ENCODE measurements around the gene CAMK1D. TPM values are rescaled to one million over a fixed set of nuclear protein-coding genes. Genes with fewer than 3 reads are reported as not detected.

CAMK1D gene
- total and polyA plus RNA-seq, 2 experiments from 2014 or later = 4.6 to 7.2 TPM

DNA sequence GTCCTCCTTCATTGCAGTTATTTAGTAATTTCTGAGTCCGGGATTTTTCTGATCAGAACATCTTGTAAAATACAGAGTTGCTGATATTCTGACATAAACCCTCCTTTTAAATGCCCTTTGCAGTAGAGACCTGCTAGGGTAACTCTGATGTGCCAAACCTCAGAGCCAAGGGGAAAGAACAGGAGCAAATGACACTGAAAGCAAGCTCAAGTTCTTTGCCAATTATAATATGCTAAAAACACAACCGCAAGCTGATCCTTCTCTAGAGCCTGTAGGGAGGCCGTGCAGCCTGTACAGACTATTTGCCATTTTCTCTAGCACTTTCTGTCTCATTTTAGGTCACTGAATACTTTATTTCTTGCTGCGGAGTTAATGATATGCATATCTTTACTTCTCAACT is 240.4 kb downstream of the CAMK1D start:
- no peak overlapping the region for H3K27ac ChIP-seq (ENCODE audit: low read depth)
- H3K9me2 ChIP-seq (ENCODE audit: insufficient read depth) = no peaks in the 10 kb centered on the region
- no peak overlapping the region for H2AFZ ChIP-seq
- no peak overlapping the region for H3K4me3 ChIP-seq
- H3K36me3 Mint-ChIP-seq (ENCODE audit: low read depth) = peaks cover 2% of the 10 kb centered on the region; the same call in 1 of the 3 replicates
- H3K27ac Mint-ChIP-seq = no peak overlapping the region
- H3K9me3 Mint-ChIP-seq = peaks cover 5% of the 10 kb centered on the region; the same call in 2 of the 3 replicates
- H3F3A ChIP-seq (replicated peaks; ENCODE audit: low read depth) = no peaks in the 10 kb centered on the region
- no peaks in the 10 kb centered on the region for H3K27me3 Mint-ChIP-seq (ENCODE audit: insufficient read depth, low read depth, poor library complexity)
- no peaks in the 10 kb centered on the region for H3K27me3 ChIP-seq (ENCODE audit: insufficient read depth)
- H4K20me1 ChIP-seq (replicated peaks; ENCODE audit: insufficient read depth) = no peaks in the 10 kb centered on the region
- no peak for DNase-seq (ENCODE audit: low spot score)
- no peak for ATAC-seq
- H3K79me2 ChIP-seq (replicated peaks; ENCODE audit: insufficient read depth) = no peaks in the 10 kb centered on the region
- TF ChIP-seq, protein P1, sequence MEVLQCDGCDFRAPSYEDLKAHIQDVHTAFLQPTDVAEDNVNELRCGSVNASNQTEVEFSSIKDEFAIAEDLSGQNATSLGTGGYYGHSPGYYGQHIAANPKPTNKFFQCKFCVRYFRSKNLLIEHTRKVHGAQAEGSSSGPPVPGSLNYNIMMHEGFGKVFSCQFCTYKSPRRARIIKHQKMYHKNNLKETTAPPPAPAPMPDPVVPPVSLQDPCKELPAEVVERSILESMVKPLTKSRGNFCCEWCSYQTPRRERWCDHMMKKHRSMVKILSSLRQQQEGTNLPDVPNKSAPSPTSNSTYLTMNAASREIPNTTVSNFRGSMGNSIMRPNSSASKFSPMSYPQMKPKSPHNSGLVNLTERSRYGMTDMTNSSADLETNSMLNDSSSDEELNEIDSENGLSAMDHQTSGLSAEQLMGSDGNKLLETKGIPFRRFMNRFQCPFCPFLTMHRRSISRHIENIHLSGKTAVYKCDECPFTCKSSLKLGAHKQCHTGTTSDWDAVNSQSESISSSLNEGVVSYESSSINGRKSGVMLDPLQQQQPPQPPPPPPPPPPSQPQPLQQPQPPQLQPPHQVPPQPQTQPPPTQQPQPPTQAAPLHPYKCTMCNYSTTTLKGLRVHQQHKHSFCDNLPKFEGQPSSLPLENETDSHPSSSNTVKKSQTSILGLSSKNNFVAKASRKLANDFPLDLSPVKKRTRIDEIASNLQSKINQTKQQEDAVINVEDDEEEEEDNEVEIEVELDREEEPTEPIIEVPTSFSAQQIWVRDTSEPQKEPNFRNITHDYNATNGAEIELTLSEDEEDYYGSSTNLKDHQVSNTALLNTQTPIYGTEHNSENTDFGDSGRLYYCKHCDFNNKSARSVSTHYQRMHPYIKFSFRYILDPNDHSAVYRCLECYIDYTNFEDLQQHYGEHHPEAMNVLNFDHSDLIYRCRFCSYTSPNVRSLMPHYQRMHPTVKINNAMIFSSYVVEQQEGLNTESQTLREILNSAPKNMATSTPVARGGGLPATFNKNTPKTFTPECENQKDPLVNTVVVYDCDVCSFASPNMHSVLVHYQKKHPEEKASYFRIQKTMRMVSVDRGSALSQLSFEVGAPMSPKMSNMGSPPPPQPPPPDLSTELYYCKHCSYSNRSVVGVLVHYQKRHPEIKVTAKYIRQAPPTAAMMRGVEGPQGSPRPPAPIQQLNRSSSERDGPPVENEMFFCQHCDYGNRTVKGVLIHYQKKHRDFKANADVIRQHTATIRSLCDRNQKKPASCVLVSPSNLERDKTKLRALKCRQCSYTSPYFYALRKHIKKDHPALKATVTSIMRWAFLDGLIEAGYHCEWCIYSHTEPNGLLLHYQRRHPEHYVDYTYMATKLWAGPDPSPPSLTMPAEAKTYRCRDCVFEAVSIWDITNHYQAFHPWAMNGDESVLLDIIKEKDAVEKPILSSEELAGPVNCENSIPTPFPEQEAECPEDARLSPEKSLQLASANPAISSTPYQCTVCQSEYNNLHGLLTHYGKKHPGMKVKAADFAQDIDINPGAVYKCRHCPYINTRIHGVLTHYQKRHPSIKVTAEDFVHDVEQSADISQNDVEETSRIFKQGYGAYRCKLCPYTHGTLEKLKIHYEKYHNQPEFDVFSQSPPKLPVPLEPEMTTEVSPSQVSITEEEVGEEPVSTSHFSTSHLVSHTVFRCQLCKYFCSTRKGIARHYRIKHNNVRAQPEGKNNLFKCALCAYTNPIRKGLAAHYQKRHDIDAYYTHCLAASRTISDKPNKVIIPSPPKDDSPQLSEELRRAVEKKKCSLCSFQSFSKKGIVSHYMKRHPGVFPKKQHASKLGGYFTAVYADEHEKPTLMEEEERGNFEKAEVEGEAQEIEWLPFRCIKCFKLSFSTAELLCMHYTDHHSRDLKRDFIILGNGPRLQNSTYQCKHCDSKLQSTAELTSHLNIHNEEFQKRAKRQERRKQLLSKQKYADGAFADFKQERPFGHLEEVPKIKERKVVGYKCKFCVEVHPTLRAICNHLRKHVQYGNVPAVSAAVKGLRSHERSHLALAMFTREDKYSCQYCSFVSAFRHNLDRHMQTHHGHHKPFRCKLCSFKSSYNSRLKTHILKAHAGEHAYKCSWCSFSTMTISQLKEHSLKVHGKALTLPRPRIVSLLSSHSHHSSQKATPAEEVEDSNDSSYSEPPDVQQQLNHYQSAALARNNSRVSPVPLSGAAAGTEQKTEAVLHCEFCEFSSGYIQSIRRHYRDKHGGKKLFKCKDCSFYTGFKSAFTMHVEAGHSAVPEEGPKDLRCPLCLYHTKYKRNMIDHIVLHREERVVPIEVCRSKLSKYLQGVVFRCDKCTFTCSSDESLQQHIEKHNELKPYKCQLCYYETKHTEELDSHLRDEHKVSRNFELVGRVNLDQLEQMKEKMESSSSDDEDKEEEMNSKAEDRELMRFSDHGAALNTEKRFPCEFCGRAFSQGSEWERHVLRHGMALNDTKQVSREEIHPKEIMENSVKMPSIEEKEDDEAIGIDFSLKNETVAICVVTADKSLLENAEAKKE (CRISPR knock-in tag; IDR thresholded peaks at IDR 0.05) = no peak
- TF ChIP-seq, protein P2, sequence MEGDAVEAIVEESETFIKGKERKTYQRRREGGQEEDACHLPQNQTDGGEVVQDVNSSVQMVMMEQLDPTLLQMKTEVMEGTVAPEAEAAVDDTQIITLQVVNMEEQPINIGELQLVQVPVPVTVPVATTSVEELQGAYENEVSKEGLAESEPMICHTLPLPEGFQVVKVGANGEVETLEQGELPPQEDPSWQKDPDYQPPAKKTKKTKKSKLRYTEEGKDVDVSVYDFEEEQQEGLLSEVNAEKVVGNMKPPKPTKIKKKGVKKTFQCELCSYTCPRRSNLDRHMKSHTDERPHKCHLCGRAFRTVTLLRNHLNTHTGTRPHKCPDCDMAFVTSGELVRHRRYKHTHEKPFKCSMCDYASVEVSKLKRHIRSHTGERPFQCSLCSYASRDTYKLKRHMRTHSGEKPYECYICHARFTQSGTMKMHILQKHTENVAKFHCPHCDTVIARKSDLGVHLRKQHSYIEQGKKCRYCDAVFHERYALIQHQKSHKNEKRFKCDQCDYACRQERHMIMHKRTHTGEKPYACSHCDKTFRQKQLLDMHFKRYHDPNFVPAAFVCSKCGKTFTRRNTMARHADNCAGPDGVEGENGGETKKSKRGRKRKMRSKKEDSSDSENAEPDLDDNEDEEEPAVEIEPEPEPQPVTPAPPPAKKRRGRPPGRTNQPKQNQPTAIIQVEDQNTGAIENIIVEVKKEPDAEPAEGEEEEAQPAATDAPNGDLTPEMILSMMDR (conservative IDR thresholded peaks at IDR 0.05; ENCODE audit: low read depth in 2 of 2) = no peak
- TF ChIP-seq POLR2AphosphoS5 (IDR thresholded peaks at IDR 0.05; ENCODE audit: low read depth) (no peak), EZH2phosphoT487 (IDR thresholded peaks at IDR 0.05; ENCODE audit: unreplicated experiment) (no peak), ZNF114 (CRISPR knock-in tag; IDR thresholded peaks at IDR 0.05) (no peak), STAT1 (IDR thresholded peaks at IDR 0.05; ENCODE audit: unreplicated experiment) (no peak), NANOG (IDR thresholded peaks at IDR 0.05; ENCODE audit: borderline replicate concordance) (no peak)
- TF ChIP-seq, protein P3, sequence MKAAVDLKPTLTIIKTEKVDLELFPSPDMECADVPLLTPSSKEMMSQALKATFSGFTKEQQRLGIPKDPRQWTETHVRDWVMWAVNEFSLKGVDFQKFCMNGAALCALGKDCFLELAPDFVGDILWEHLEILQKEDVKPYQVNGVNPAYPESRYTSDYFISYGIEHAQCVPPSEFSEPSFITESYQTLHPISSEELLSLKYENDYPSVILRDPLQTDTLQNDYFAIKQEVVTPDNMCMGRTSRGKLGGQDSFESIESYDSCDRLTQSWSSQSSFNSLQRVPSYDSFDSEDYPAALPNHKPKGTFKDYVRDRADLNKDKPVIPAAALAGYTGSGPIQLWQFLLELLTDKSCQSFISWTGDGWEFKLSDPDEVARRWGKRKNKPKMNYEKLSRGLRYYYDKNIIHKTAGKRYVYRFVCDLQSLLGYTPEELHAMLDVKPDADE (IDR thresholded peaks at IDR 0.05) = no peak
- TF ChIP-seq, protein P4, sequence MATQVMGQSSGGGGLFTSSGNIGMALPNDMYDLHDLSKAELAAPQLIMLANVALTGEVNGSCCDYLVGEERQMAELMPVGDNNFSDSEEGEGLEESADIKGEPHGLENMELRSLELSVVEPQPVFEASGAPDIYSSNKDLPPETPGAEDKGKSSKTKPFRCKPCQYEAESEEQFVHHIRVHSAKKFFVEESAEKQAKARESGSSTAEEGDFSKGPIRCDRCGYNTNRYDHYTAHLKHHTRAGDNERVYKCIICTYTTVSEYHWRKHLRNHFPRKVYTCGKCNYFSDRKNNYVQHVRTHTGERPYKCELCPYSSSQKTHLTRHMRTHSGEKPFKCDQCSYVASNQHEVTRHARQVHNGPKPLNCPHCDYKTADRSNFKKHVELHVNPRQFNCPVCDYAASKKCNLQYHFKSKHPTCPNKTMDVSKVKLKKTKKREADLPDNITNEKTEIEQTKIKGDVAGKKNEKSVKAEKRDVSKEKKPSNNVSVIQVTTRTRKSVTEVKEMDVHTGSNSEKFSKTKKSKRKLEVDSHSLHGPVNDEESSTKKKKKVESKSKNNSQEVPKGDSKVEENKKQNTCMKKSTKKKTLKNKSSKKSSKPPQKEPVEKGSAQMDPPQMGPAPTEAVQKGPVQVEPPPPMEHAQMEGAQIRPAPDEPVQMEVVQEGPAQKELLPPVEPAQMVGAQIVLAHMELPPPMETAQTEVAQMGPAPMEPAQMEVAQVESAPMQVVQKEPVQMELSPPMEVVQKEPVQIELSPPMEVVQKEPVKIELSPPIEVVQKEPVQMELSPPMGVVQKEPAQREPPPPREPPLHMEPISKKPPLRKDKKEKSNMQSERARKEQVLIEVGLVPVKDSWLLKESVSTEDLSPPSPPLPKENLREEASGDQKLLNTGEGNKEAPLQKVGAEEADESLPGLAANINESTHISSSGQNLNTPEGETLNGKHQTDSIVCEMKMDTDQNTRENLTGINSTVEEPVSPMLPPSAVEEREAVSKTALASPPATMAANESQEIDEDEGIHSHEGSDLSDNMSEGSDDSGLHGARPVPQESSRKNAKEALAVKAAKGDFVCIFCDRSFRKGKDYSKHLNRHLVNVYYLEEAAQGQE (IDR thresholded peaks at IDR 0.05; ENCODE audit: unreplicated experiment) = no peak
- peaks cover 3% of the 10 kb centered on the region; the same call in 1 of the 2 replicates for H3K4me1 ChIP-seq (ENCODE audit: insufficient read depth)
- H3K4me1 Mint-ChIP-seq = peaks cover 11% of the 10 kb centered on the region
- H3K36me3 ChIP-seq (ENCODE audit: insufficient read depth) = no peaks in the 10 kb centered on the region
- H3K4me3 Mint-ChIP-seq = no peak overlapping the region
- no peak overlapping the region for H3K4me2 ChIP-seq
